ENCODE data around the gene CXCL14. TPM values are rescaled to one million over a fixed set of nuclear protein-coding genes. Genes with fewer than 3 reads are reported as not detected.

CXCL14 gene, protein sequence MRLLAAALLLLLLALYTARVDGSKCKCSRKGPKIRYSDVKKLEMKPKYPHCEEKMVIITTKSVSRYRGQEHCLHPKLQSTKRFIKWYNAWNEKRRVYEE
- total RNA-seq (2022) (not detected in 2 replicates), Bru-seq, nascent RNA (not detected), BruChase-seq, experiment 1, labeled RNA remaining after a 6-hour chase (percentile 9 among the genes with signal in this experiment), BruChase-seq, experiment 2, labeled RNA remaining after a 2-hour chase (percentile 15 among the genes with signal in this experiment)
- long read RNA-seq = 0 reads

DNA sequence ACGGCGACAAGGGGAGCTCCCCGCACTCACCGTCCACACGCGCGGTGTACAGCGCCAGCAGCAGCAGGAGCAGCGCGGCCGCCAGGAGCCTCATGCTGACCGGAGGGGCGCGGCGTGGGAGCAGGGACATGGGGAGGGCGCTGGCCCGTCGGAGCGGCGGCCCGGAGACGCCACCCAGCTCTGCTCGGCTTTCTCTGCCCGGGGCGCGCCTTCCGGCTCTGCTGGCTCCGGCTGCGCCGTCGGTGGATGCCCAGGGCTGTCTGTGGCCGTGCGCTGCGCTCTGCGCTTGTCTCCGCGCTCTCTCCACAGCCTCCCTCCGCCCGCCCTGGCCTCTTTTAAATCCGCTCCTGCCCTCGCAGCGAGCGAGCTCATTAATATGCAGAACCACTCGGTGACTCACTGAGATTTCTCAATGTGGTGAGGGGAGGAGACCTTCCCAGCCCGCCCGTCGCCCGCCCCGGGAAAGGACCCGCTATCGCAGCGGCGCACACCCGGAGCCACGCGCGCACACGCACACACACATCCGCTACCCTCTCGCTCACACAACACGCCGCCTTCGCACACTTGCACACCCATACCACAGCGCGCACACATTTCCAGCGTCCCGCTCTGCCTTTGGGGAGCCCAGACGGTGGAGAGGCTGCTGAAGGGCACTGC is at the start of gene CXCL14:
CXCL14 (minus strand) TSS at position 307 of the 657 bp plus-strand sequence; CDS start at position 94, 213 bp downstream.
- TF ChIP-seq, protein P1, sequence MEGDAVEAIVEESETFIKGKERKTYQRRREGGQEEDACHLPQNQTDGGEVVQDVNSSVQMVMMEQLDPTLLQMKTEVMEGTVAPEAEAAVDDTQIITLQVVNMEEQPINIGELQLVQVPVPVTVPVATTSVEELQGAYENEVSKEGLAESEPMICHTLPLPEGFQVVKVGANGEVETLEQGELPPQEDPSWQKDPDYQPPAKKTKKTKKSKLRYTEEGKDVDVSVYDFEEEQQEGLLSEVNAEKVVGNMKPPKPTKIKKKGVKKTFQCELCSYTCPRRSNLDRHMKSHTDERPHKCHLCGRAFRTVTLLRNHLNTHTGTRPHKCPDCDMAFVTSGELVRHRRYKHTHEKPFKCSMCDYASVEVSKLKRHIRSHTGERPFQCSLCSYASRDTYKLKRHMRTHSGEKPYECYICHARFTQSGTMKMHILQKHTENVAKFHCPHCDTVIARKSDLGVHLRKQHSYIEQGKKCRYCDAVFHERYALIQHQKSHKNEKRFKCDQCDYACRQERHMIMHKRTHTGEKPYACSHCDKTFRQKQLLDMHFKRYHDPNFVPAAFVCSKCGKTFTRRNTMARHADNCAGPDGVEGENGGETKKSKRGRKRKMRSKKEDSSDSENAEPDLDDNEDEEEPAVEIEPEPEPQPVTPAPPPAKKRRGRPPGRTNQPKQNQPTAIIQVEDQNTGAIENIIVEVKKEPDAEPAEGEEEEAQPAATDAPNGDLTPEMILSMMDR (IDR thresholded peaks at IDR 0.05; ENCODE audit: unreplicated experiment) = no peak
- no peaks in the 10 kb centered on the region for H3K9me3 Mint-ChIP-seq (ENCODE audit: unreplicated experiment)
- BruUV-seq (replicated peaks) = no TSS peak
- H3K4me1 Mint-ChIP-seq (ENCODE audit: insufficient read depth, unreplicated experiment) = no peaks in the 10 kb centered on the region
- peak within 1 kb of the TSS; percentile 69 for H3K4me3 Mint-ChIP-seq (ENCODE audit: unreplicated experiment)
- POLR2A ChIA-PET = interaction anchor here (0.6 to 1.1 kb wide), 5 partner anchors 13 to 251 kb away, joined by 3 read pairs; no protein-coding TSS in a partner anchor
- intact Hi-C loops (cut with micrococcal nuclease) = no loop called here
- peaks cover 50% of the 10 kb centered on the region for H3K27me3 Mint-ChIP-seq (ENCODE audit: insufficient read depth, unreplicated experiment)
- CTCF ChIA-PET = interaction anchor here (0.6 to 23.9 kb wide), 8 partner anchors 14 to 252 kb away, joined by 3 to 391 read pairs (median 5); no protein-coding TSS in a partner anchor
- no peak within 1 kb of the TSS for H3K27ac Mint-ChIP-seq (ENCODE audit: low read depth, unreplicated experiment)
- no peaks in the 10 kb centered on the region for H3K36me3 Mint-ChIP-seq (ENCODE audit: insufficient read depth, unreplicated experiment)
- DNase-seq (ENCODE audit: unreplicated experiment) = peak; percentile 95

DNA sequence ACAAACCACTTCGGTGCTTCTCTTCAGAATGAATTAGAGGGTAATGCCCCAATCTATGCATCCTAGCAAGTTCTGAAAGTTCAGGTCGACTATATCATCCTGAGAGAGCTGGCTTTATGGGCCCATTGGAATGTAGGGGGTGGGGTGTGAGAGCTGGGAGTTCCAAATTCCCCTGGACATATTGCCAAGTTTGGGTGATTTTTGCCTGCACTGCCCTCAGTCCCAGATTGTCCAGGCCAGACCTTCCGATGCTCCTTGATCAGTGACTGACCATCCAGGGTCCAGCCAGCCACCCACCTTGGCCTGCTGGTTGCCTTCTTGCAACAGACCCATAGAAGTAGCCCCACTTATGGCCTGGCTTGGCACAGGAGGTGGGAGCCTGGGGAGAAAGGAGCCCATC is 47.8 kb upstream of the CXCL14 start:
- H3K4me1 Mint-ChIP-seq (ENCODE audit: insufficient read depth, unreplicated experiment) = no peaks in the 10 kb centered on the region
- H3K27me3 Mint-ChIP-seq (ENCODE audit: insufficient read depth, unreplicated experiment) = no peaks in the 10 kb centered on the region
- CTCF ChIA-PET = interaction anchor here (1.3 kb wide), 1 partner anchor 74 kb away, joined by 3 read pairs; no protein-coding TSS in a partner anchor
- POLR2A ChIA-PET = no interaction called here
- H3K27ac Mint-ChIP-seq (ENCODE audit: low read depth, unreplicated experiment) = no peak overlapping the region
- intact Hi-C loops (cut with micrococcal nuclease) = no loop called here
- no TSS peak for BruUV-seq (replicated peaks)
- DNase-seq (ENCODE audit: unreplicated experiment) = no peak
- no peaks in the 10 kb centered on the region for H3K36me3 Mint-ChIP-seq (ENCODE audit: insufficient read depth, unreplicated experiment)
- H3K4me3 Mint-ChIP-seq (ENCODE audit: unreplicated experiment) = no peak overlapping the region
- H3K9me3 Mint-ChIP-seq (ENCODE audit: unreplicated experiment) = no peaks in the 10 kb centered on the region
- TF ChIP-seq, protein P1 (IDR thresholded peaks at IDR 0.05; ENCODE audit: unreplicated experiment) = no peak

DNA sequence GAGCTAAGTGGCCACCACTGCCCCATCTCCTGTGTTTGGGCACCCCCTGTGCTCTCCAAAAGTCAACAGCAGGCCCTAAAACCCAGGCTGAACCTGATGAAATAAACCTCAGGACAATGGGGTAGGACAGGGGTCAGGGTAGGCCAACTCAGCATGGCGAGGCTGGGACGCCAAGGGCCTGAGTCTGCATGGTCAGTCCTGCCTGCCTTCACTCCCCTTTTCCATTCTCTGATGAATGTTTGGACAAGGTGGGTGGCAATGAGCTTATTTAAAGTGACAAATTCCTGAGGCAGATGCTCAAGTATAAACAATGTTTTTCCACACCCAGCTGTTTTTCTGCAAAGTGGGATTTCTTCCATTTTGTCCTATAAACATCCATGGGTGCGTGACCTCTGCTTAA is 47.2 kb upstream of the CXCL14 start:
- Mint-ChIP-seq H3K27ac (ENCODE audit: low read depth, unreplicated experiment) (no peak overlapping the region), H3K9me3 (ENCODE audit: unreplicated experiment) (no peaks in the 10 kb centered on the region), H3K27me3 (ENCODE audit: insufficient read depth, unreplicated experiment) (no peaks in the 10 kb centered on the region), H3K4me3 (ENCODE audit: unreplicated experiment) (no peak overlapping the region), H3K4me1 (ENCODE audit: insufficient read depth, unreplicated experiment) (no peaks in the 10 kb centered on the region), H3K36me3 (ENCODE audit: insufficient read depth, unreplicated experiment) (no peaks in the 10 kb centered on the region)
- CTCF ChIA-PET = interaction anchor here (1.3 kb wide), 1 partner anchor 73 kb away, joined by 3 read pairs; no protein-coding TSS in a partner anchor
- intact Hi-C loops (cut with micrococcal nuclease) = no loop called here
- POLR2A ChIA-PET = no interaction called here
- DNase-seq (ENCODE audit: unreplicated experiment) = no peak
- TF ChIP-seq, protein P1 (IDR thresholded peaks at IDR 0.05; ENCODE audit: unreplicated experiment) = no peak
- BruUV-seq (replicated peaks) = no TSS peak

DNA sequence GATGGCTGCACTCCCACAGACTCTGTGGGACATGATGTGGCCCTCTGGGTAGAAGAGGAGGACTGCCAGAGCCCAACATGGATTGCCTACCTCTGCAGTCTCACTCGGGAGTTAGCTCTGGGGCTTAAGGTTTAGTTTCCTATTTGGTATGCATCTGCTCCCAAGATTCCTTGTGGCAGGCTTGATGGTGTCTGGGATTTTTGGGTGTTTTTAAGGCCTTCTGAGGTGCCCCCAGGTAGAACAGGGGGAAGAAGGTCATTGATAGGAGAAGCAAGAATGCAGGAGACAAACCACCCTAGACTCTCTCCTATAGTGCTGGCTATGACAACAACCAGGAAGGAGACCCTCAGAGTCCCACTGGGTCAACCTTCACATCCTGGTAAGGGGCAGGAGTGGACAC is 46.7 kb upstream of the CXCL14 start:
- ChIA-PET CTCF (interaction anchor here (0.6 to 1.3 kb wide), 3 partner anchors 63 to 1936 kb away, joined by 3 read pairs; no protein-coding TSS in a partner anchor), POLR2A (no interaction called here)
- BruUV-seq (replicated peaks) = no TSS peak
- no peaks in the 10 kb centered on the region for H3K4me1 Mint-ChIP-seq (ENCODE audit: insufficient read depth, unreplicated experiment)
- no peak overlapping the region for H3K4me3 Mint-ChIP-seq (ENCODE audit: unreplicated experiment)
- no peaks in the 10 kb centered on the region for H3K9me3 Mint-ChIP-seq (ENCODE audit: unreplicated experiment)
- DNase-seq (ENCODE audit: unreplicated experiment) = no peak
- TF ChIP-seq, protein P1 (IDR thresholded peaks at IDR 0.05; ENCODE audit: unreplicated experiment) = no peak
- H3K27ac Mint-ChIP-seq (ENCODE audit: low read depth, unreplicated experiment) = no peak overlapping the region
- intact Hi-C loops (cut with micrococcal nuclease) = no loop called here
- no peaks in the 10 kb centered on the region for H3K36me3 Mint-ChIP-seq (ENCODE audit: insufficient read depth, unreplicated experiment)
- H3K27me3 Mint-ChIP-seq (ENCODE audit: insufficient read depth, unreplicated experiment) = no peaks in the 10 kb centered on the region

All from MCF 10A (cell line).